ENCODE results near the gene GPATCH1.
A peak's percentile ranks its signal among the peaks of the same experiment; 100 is the strongest.

The GPATCH1 gene

DNA sequence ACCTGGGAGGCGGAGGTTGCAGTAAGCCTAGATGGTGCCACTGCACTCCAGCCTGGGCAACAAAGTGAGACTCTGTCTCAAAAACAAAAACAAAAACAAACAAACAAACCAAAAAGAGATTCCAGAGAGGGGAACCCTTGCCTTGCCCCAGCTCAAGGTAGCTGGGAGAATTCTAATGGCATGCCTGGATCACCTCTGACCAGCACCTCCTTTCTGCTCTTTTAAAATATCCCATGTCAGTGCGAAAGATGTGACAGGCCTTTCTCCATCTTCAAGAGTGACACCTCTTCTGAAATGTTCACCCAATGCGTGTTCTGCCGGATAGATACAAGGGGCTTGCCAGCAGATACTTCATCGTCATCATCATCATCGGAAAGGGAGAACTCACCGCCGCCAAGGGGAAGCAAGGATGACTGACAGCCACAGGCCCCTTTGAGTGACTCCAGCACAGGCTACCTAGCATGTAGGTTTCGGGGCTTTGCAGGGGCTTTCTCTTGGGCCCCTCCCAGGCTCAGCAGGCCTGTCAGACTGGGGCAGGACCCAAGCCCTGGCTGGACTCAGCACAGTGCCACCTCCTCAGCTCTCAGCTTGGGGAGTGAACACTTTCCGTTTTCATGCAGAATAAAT is 94.3 kb downstream of the GPATCH1 start:
- POLR2A ChIA-PET, result interaction anchor here (1.0 to 2.6 kb wide), 4 partner anchors 15 to 98 kb away, joined by 3 to 23 read pairs (median 8); no protein-coding TSS in a partner anchor
- no peak for DNase-seq (ENCODE audit: extremely low spot score)
- no peak for TF ChIP-seq NFRKB (IDR thresholded peaks at IDR 0.05)
- TF ChIP-seq SUZ12 (IDR thresholded peaks at IDR 0.05), result no peak
- TF ChIP-seq, protein P1, sequence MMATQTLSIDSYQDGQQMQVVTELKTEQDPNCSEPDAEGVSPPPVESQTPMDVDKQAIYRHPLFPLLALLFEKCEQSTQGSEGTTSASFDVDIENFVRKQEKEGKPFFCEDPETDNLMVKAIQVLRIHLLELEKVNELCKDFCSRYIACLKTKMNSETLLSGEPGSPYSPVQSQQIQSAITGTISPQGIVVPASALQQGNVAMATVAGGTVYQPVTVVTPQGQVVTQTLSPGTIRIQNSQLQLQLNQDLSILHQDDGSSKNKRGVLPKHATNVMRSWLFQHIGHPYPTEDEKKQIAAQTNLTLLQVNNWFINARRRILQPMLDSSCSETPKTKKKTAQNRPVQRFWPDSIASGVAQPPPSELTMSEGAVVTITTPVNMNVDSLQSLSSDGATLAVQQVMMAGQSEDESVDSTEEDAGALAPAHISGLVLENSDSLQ (IDR thresholded peaks at IDR 0.05), result peak; percentile 44; the same call in 1 of the 2 replicates
- CTCF ChIA-PET, result interaction anchor here (0.5 to 1.4 kb wide), 4 partner anchors 9 to 134 kb away, joined by 3 to 6 read pairs (median 3); no protein-coding TSS in a partner anchor

- TF ChIP-seq ARNT (IDR thresholded peaks at IDR 0.05), result no peak
- no peak for TF ChIP-seq LEF1 (IDR thresholded peaks at IDR 0.05; ENCODE audit: borderline replicate concordance)
- TF ChIP-seq TARDBP (IDR thresholded peaks at IDR 0.05), result no peak
- TF ChIP-seq ZNF384 (IDR thresholded peaks at IDR 0.05), result no peak
- no peak for TF ChIP-seq ELF4 (IDR thresholded peaks at IDR 0.05)
- no peak for TF ChIP-seq SP1 (IDR thresholded peaks at IDR 0.05)
- TF ChIP-seq, protein P1 (IDR thresholded peaks at IDR 0.05), result no peak
- TF ChIP-seq HDGF (IDR thresholded peaks at IDR 0.05; ENCODE audit: borderline replicate concordance), result no peak
- no peak for TF ChIP-seq FOXM1 (IDR thresholded peaks at IDR 0.05; ENCODE audit: borderline replicate concordance)
- no peak for TF ChIP-seq FOXK2 (IDR thresholded peaks at IDR 0.05)
- TF ChIP-seq BHLHE40 (IDR thresholded peaks at IDR 0.05; ENCODE audit: borderline replicate concordance), result no peak
- TF ChIP-seq NFRKB (IDR thresholded peaks at IDR 0.05), result no peak
- TF ChIP-seq FOXA1 (IDR thresholded peaks at IDR 0.05), result no peak
- no peak for TF ChIP-seq L3MBTL2 (conservative IDR thresholded peaks at IDR 0.05)
- TF ChIP-seq CTBP1 (IDR thresholded peaks at IDR 0.05; ENCODE audit: borderline replicate concordance), result no peak
- no peak for TF ChIP-seq SUZ12 (IDR thresholded peaks at IDR 0.05)
- CTCF ChIA-PET, result interaction anchor here (0.5 to 1.4 kb wide), 4 partner anchors 8 to 135 kb away, joined by 3 to 6 read pairs (median 3); no protein-coding TSS in a partner anchor
- POLR2A ChIA-PET, result interaction anchor here (0.6 to 2.6 kb wide), 19 partner anchors 8 to 204 kb away, joined by 3 to 23 read pairs (median 3); partner anchors contain the start of genes CEBPA, CEBPG, CEP89 and FAAP24
- DNase-seq (ENCODE audit: extremely low spot score), result no peak
Observed at GRCh38 chr19:33175886-33176669, 95.1 kb downstream of the GPATCH1 start.

- ChIA-PET POLR2A (interaction anchor here (0.6 to 2.6 kb wide), 20 partner anchors 8 to 215 kb away, joined by 3 to 23 read pairs (median 3); partner anchors contain the start of genes CEBPA, CEBPG, CEP89 and FAAP24), CTCF (interaction anchor here (0.8 to 1.4 kb wide), 3 partner anchors 7 to 33 kb away, joined by 3 to 6 read pairs (median 3); no protein-coding TSS in a partner anchor)
- TF ChIP-seq ELF4 (IDR thresholded peaks at IDR 0.05) (peak; percentile 83), L3MBTL2 (conservative IDR thresholded peaks at IDR 0.05) (0 out of 2 replicates have a peak, but pooled peaks have one; percentile 21), LEF1 (IDR thresholded peaks at IDR 0.05; ENCODE audit: borderline replicate concordance) (no peak), ZNF384 (IDR thresholded peaks at IDR 0.05) (no peak), FOXK2 (IDR thresholded peaks at IDR 0.05) (peak; percentile 70; the same call in 1 of the 2 replicates)
- peak; percentile 96 for DNase-seq (ENCODE audit: extremely low spot score)
Observed at GRCh38 chr19:33176670-33177416, 95.9 kb downstream of the GPATCH1 start.

GRCh38 chr19:33177417-33177979 is 96.5 kb downstream of the GPATCH1 start:
- CTCF ChIA-PET, result interaction anchor here (0.8 kb wide), 1 partner anchor 33 kb away, joined by 3 read pairs; no protein-coding TSS in a partner anchor
- POLR2A ChIA-PET, result interaction anchor here (0.8 to 2.6 kb wide), 12 partner anchors 17 to 205 kb away, joined by 3 to 23 read pairs (median 3); partner anchors contain the start of genes CEBPG, CEP89 and FAAP24
- TF ChIP-seq L3MBTL2 (conservative IDR thresholded peaks at IDR 0.05) (peak; percentile 68), TARDBP (IDR thresholded peaks at IDR 0.05) (peak; percentile 84), FOXM1 (IDR thresholded peaks at IDR 0.05; ENCODE audit: borderline replicate concordance) (no peak), SUZ12 (IDR thresholded peaks at IDR 0.05) (no peak)
- peak; percentile 46 for DNase-seq (ENCODE audit: extremely low spot score)
